Endothelial cell of umbilical vein (primary cell): Measurements from ENCODE around the gene REPIN1. TPM values are rescaled to one million over a fixed set of nuclear protein-coding genes. Genes with fewer than 3 reads are reported as not detected.

Experiments
- BruUV-seq: library from RNA; stranded (reverse); fragments of 400-500 nt; replicated peaks from 2 replicates; lab custom pipeline; 2021; lab: Mats Ljungman, UMichigan
- CTCF ChIA-PET: fragments of 300-600, 350-600 bp; sonication (Branson Sonifier 250); formaldehyde crosslinking; loops from one replicate; lab custom pipeline; 2021; ENCODE audit warnings: antibody characterized with exemption, inconsistent platforms; lab: Charles Lee
- POLR2A ChIA-PET: fragments of 300-600, 350-600 bp; sonication (Branson Sonifier 250); formaldehyde crosslinking; loops from one replicate; lab custom pipeline; 2021; ENCODE audit warnings: antibody characterized with exemption, inconsistent platforms; lab: Charles Lee
- DNase-seq: peaks from one replicate; pipeline ENCODE4 v3.0.0-alpha.2; 2011; ENCODE audit warnings: low read depth, low spot score
- FAIRE-seq: peaks from 2 replicates; lab custom pipeline; 2011; peaks lifted over from hg19 to GRCh38; lab: Jason Lieb, UNC
- H2AFZ ChIP-seq: 2 replicates; pipeline ENCODE4 v1.6.0; 2012; ENCODE audit warnings: low read depth, low read length, control low read depth, inconsistent platforms
- H3K27ac ChIP-seq: 2 replicates; pipeline ENCODE4 v1.5.1; 2011; ENCODE audit warnings: low read depth, mild to moderate bottlenecking, control low read depth, low read length, moderate library complexity; ENCODE audit not compliant: insufficient read depth
- H3K27me3 ChIP-seq, 2 experiments: 2 replicates each; pipeline versions ENCODE4 v1.6.0 to v1.6.1; 2011; ENCODE audit warnings: low read length in 2 of 2, mixed read lengths in 1 of 2; ENCODE audit not compliant: control insufficient read depth in 2 of 2, insufficient read depth in 2 of 2
- H3K36me3 ChIP-seq, 2 experiments: 2 replicates in 1 of 2; 3 replicates in 1 of 2; pipeline ENCODE4 v1.5.1; 2011; ENCODE audit warnings: low read length in 2 of 2, mild to moderate bottlenecking in 1 of 2, moderate library complexity in 1 of 2; ENCODE audit not compliant: control insufficient read depth in 2 of 2, insufficient read depth in 2 of 2; ENCODE audit errors: extremely low read depth in 1 of 2
- H3K4me1 ChIP-seq: 3 replicates; pipeline ENCODE4 v1.5.1; 2011; ENCODE audit warnings: mild to moderate bottlenecking, low read length; ENCODE audit not compliant: control insufficient read depth, insufficient read depth; ENCODE audit errors: extremely low read depth
- H3K4me2 ChIP-seq: 2 replicates; pipeline ENCODE4 v1.6.1; 2011; ENCODE audit warnings: low read length, control low read depth, mixed read lengths; ENCODE audit not compliant: insufficient read depth
- H3K4me3 ChIP-seq, 3 experiments: fragments of 200-600 bp in 1 of 3; sonication (generic), shearing (Covaris generic) in 1 of 3; replicated peaks in 1 of 3; 2 replicates each; pipeline ENCODE4 v1.5.1; 2011 to 2016; ENCODE audit warnings: control low read depth in 3 of 3, low read length in 3 of 3, mild to moderate bottlenecking in 2 of 3, inconsistent platforms in 1 of 3, low read depth in 1 of 3, moderate library complexity in 1 of 3; ENCODE audit not compliant: insufficient read depth in 1 of 3
- H3K79me2 ChIP-seq: 2 replicates; pipeline ENCODE4 v1.6.0; 2012; ENCODE audit warnings: low read length, inconsistent platforms; ENCODE audit not compliant: control insufficient read depth, insufficient read depth
- H3K9ac ChIP-seq: replicated peaks from 2 replicates; pipeline ENCODE3; 2011; ENCODE audit warnings: low read length, control low read depth; ENCODE audit not compliant: insufficient read depth; ENCODE audit errors: extremely low read depth
- H3K9me1 ChIP-seq: replicated peaks from 3 replicates; pipeline ENCODE4 v1.6.0; 2011; ENCODE audit warnings: mild to moderate bottlenecking, low read length; ENCODE audit not compliant: control insufficient read depth, insufficient read depth; ENCODE audit errors: extremely low read depth
- H3K9me3 ChIP-seq: replicated peaks from 2 replicates; pipeline ENCODE4 v1.5.1; 2012; ENCODE audit warnings: low read length, inconsistent platforms; ENCODE audit not compliant: control insufficient read depth, insufficient read depth
- H4K20me1 ChIP-seq: replicated peaks from 2 replicates; pipeline ENCODE3; 2011; ENCODE audit warnings: mild to moderate bottlenecking, low read length; ENCODE audit not compliant: control insufficient read depth, insufficient read depth; ENCODE audit errors: extremely low read depth
- EZH2 ChIP-seq: IDR thresholded peaks from 2 replicates; pipeline ENCODE4 v1.6.1; 2012; ENCODE audit warnings: borderline replicate concordance, low read depth, mild to moderate bottlenecking, moderate library complexity, low read length, inconsistent platforms; ENCODE audit not compliant: severe bottlenecking
- FOS ChIP-seq: IDR thresholded peaks from 2 replicates; pipeline ENCODE4 v1.6.1; 2011; ENCODE audit warnings: mild to moderate bottlenecking, low read length, moderate library complexity, borderline replicate concordance; ENCODE audit not compliant: insufficient read depth
- GATA2 ChIP-seq: IDR thresholded peaks from 2 replicates; pipeline ENCODE4 v1.7.0; 2011; ENCODE audit warnings: low read depth, mild to moderate bottlenecking, moderate library complexity, mixed read lengths, low read length; ENCODE audit not compliant: insufficient read length, insufficient read depth
- JUN ChIP-seq: IDR thresholded peaks from 2 replicates; pipeline ENCODE4 v1.6.1; 2011; ENCODE audit warnings: borderline replicate concordance, low read depth; ENCODE audit not compliant: insufficient read length, insufficient read depth
- MAX ChIP-seq: IDR thresholded peaks from 2 replicates; pipeline ENCODE4 v1.6.1; 2011; ENCODE audit not compliant: insufficient read depth, insufficient read length
- MYC ChIP-seq: IDR thresholded peaks from one replicate; pipeline ENCODE4 v1.6.1; 2011; ENCODE audit warnings: mild to moderate bottlenecking, low read depth, low read length
- POLR2A ChIP-seq: IDR thresholded peaks from 2 replicates; pipeline ENCODE4 v1.6.1; 2012; ENCODE audit warnings: low read depth, mild to moderate bottlenecking, control low read depth, low read length
- POLR2AphosphoS5 ChIP-seq: IDR thresholded peaks from 2 replicates; pipeline ENCODE4 v1.6.1; 2012; ENCODE audit warnings: low read depth, mild to moderate bottlenecking, control low read depth, low read length, moderate library complexity; ENCODE audit not compliant: insufficient read depth
- dilution Hi-C: fragments of 300-500 bp; cut with MboI; formaldehyde crosslinking; loops from one replicate; pipeline ENCODE4 v1.15.0; 2019; ENCODE audit warnings: low sequenced_read_pairs; ENCODE audit not compliant: extremely low pct_ligation_motif_present
- intact Hi-C: fragments of 100-400 bp; cut with micrococcal nuclease; formaldehyde crosslinking; loops from one replicate; pipeline ENCODE4 v1.10.0; 2022
- polyA plus RNA-seq, 4 experiments: library from polyadenylated mRNA; depleted of rRNA in 3 of 4; stranded (reverse) in 3 of 4; unstranded in 1 of 4; fragments of >200 nt; gene quantifications; 2 replicates each; pipeline versions ENCODE4 v1.2.1 to v1.2.3, GENCODE V29; 2011 to 2012; ENCODE audit warnings: missing spikeins in 1 of 4
- total RNA-seq: library from RNA; stranded (reverse); gene quantifications from 2 replicates; pipeline ENCODE4 v1.2.3, GENCODE V29; 2021
- TF ChIP-seq, protein P1 (sequence below), 2 donors: IDR thresholded peaks; 1 replicate in 1 of 2; 2 replicates in 1 of 2; pipeline ENCODE4 v1.5.1; 2011; ENCODE audit warnings: low read length in 2 of 2, mild to moderate bottlenecking in 2 of 2, moderate library complexity in 2 of 2, control low read depth in 1 of 2, inconsistent platforms in 1 of 2, low read depth in 1 of 2; ENCODE audit not compliant: insufficient read depth in 1 of 2; ENCODE audit errors: extremely low read depth in 1 of 2

REPIN1 gene
- total and polyA plus RNA-seq, 2 donors (not counting 3 experiments of a cell fraction or from before 2014, with no cell fraction given) = 108 to 140 TPM

DNA sequence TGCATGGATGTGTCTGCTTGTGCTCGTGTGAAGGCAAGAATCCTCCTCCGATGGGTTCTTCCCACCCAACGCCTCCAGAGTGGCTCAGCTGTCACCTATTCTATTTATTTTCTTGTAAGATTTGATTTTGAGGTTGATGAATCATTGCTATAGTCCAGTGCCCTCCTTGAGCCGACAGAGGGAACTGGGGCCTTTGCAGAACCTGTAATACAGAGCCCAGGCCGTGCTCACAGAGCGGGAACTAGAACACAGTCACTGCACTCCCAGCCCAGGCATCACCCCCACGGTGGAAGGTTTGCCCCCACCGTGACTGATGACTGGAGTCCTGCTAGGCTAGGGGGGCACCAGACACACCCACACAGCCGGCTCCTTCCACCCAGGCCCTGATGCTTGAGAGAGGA, 29.2 kb upstream of the REPIN1 start:
- ChIA-PET POLR2A (no interaction called here), CTCF (no interaction called here)
- DNase-seq = no peak
- no TSS peak for BruUV-seq
- H3K9me3 ChIP-seq = no peaks in the 10 kb centered on the region
- no peak overlapping the region for H3K4me3 ChIP-seq
- no peak overlapping the region for H3K27ac ChIP-seq
- H3K9ac ChIP-seq = no peak overlapping the region
- no peaks in the 10 kb centered on the region for H3K4me1 ChIP-seq
- H3K79me2 ChIP-seq = no peaks in the 10 kb centered on the region
- no peaks in the 10 kb centered on the region for H3K36me3 ChIP-seq
- no peak for FAIRE-seq
- dilution Hi-C loops = no loop called here
- H3K27me3 ChIP-seq = peaks cover 28 to 35% of the 10 kb centered on the region in 2 experiments
- no peak for TF ChIP-seq EZH2
- TF ChIP-seq MAX = no peak
- no peak for TF ChIP-seq POLR2A
- no peak for TF ChIP-seq GATA2
- intact Hi-C loops = no loop called here
- H2AFZ ChIP-seq = no peak overlapping the region
- H3K9me1 ChIP-seq = no peaks in the 10 kb centered on the region
- H3K4me2 ChIP-seq = no peak overlapping the region
- H4K20me1 ChIP-seq = no peaks in the 10 kb centered on the region

DNA sequence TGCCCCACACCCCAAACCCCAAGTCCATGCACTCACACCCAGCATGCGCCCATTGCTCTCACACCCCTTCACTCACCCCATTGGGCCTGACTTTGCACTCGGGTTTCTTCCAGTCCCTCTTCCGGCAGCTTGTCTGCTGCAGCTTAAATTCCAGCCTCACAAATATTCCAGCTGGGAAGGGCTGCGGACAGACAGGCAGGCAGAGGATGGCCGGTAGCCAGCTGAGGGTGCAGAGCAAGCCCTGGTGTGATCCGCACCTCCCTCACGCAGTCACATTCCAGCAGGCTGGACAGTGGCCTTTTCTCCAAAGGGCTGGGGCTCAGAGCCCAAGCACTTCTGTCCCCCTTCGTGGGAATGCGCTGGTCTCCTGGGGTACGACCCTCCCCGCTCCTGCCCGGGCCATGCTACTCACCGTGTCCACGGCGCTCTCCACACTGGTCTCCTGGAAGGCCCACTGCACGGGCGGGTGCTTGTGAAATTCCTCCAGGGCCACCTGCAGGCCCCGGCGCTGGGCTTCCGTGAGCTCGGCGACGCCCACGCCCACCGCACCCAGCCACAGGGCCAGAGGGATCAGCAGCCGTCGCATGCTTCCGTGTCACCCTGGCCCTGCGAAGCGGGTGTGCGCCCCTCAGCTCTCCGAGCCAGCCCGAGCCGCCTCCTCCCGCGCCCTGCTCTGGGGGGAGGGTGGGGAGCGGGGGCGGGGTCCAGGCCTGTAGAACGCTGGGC, 28.4 kb upstream of the REPIN1 start:
- H3K4me3 ChIP-seq = no peak overlapping the region
- dilution Hi-C loops = no loop called here

More for the DNA sequence above, 28.4 kb upstream of the REPIN1 start:
- Histone ChIP-seq H3K27me3 (peaks cover 28 to 35% of the 10 kb centered on the region in 2 experiments), H3K27ac (no peak overlapping the region), H3K4me2 (no peak overlapping the region), H3K9ac (no peak overlapping the region), H3K9me3 (no peaks in the 10 kb centered on the region), H3K9me1 (no peaks in the 10 kb centered on the region), H4K20me1 (no peaks in the 10 kb centered on the region), H3K79me2 (no peaks in the 10 kb centered on the region), H3K4me1 (no peaks in the 10 kb centered on the region), H3K36me3 (no peaks in the 10 kb centered on the region), H2AFZ (no peak overlapping the region)
- CTCF ChIA-PET = no interaction called here
- intact Hi-C loops = no loop called here
- POLR2A ChIA-PET = no interaction called here
- TF ChIP-seq POLR2AphosphoS5 = no peak
- no peak for TF ChIP-seq MAX
- TF ChIP-seq, protein P1, sequence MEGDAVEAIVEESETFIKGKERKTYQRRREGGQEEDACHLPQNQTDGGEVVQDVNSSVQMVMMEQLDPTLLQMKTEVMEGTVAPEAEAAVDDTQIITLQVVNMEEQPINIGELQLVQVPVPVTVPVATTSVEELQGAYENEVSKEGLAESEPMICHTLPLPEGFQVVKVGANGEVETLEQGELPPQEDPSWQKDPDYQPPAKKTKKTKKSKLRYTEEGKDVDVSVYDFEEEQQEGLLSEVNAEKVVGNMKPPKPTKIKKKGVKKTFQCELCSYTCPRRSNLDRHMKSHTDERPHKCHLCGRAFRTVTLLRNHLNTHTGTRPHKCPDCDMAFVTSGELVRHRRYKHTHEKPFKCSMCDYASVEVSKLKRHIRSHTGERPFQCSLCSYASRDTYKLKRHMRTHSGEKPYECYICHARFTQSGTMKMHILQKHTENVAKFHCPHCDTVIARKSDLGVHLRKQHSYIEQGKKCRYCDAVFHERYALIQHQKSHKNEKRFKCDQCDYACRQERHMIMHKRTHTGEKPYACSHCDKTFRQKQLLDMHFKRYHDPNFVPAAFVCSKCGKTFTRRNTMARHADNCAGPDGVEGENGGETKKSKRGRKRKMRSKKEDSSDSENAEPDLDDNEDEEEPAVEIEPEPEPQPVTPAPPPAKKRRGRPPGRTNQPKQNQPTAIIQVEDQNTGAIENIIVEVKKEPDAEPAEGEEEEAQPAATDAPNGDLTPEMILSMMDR (IDR thresholded peaks at IDR 0.05; ENCODE audit: extremely low read depth in 1 of 2, insufficient read depth in 1 of 2, low read depth in 1 of 2, low read length in 2 of 2) = no peak
- TF ChIP-seq GATA2 = no peak
- TF ChIP-seq JUN = no peak
- TF ChIP-seq EZH2 = no peak
- no peak for TF ChIP-seq POLR2A
- no peak for TF ChIP-seq MYC
- no peak for TF ChIP-seq FOS
- FAIRE-seq = no peak
- no peak for DNase-seq
- BruUV-seq = no TSS peak
